Activated T-cell treated with anti-CD3 and anti-CD28 coated beads, Interleukin-2, amount 50 U/mL, for 4 hours (primary cell): ENCODE measurements around the gene CERS5. TPM values are rescaled to one million over a fixed set of nuclear protein-coding genes. Genes with fewer than 3 reads are reported as not detected.

Experiments
- total RNA-seq, 3 donors: library from RNA; stranded (reverse); gene quantifications; one replicate each; pipeline ENCODE4 v1.2.1, GENCODE V29; 2021

The CERS5 gene
- total RNA-seq, 3 donors from 2014 or later, result 39.0 to 48.0 (median 39.0) TPM

Other genes with a start within 250 kb of the CERS5 start
- gene AQP2, start 216.6 kb downstream of the CERS5 start, total RNA-seq, result not detected
- gene AQP5, start 205.5 kb downstream of the CERS5 start, total RNA-seq, result not detected
- gene AQP6, start 194.4 kb downstream of the CERS5 start, total RNA-seq, result not detected
- 10 to 100 TPM; 22.6 to 26.0 (median 25.6) TPM for gene RACGAP1, start 141.9 kb downstream of the CERS5 start, total RNA-seq
- gene ASIC1, start 109.8 kb downstream of the CERS5 start, total RNA-seq, result 1 to 10 TPM; 2.8 to 8.4 (median 7.7) TPM
- 10 to 100 TPM; 85.8 to 99.4 (median 97.6) TPM for gene SMARCD1, start 82.0 kb downstream of the CERS5 start, total RNA-seq
- gene GPD1, start 63.4 kb downstream of the CERS5 start, total RNA-seq, result 1 to 10 TPM in 1 of 3 donors, under 1 TPM in 2; 0.60 to 1.2 (median 0.87) TPM
- 10 to 100 TPM; 45.9 to 50.1 (median 46.5) TPM for gene COX14, start 55.1 kb downstream of the CERS5 start, total RNA-seq
- 10 to 100 TPM; 31.6 to 56.4 (median 48.9) TPM for gene LIMA1, start 116.2 kb upstream of the CERS5 start, total RNA-seq
- not detected for gene FAM186A, start 229.2 kb upstream of the CERS5 start, total RNA-seq
- gene LARP4, start 233.5 kb upstream of the CERS5 start, total RNA-seq, result 100 to 1,000 TPM; 113 to 133 (median 127) TPM